HG03196 (cell line): ENCODE data around the gene HMX1.

ENCODE experiments used
- ATAC-seq: cut with Tn5 transposase; IDR thresholded peaks from one replicate; pipeline ENCODE4 v1.9.1; 2021; ENCODE audit not compliant: unreplicated experiment

Gene HMX1

GRCh38 chr4:8910100-8910821, 38.6 kb upstream of the HMX1 start:
- no peak for ATAC-seq

GRCh38 chr4:8909548-8909947, 37.9 kb upstream of the HMX1 start:
- no peak for ATAC-seq

GRCh38 chr4:8908206-8908893, 36.7 kb upstream of the HMX1 start:
- ATAC-seq: no peak

- no peak for ATAC-seq
These were observed 36.1 kb upstream of the HMX1 start for GRCh38 chr4:8907596-8908205.

- no peak for ATAC-seq
These were observed 35.5 kb upstream of the HMX1 start for GRCh38 chr4:8906991-8907595.

GRCh38 chr4:8906668-8906970, 35.0 kb upstream of the HMX1 start:
- no peak for ATAC-seq

GRCh38 chr4:8905773-8906667, 34.4 kb upstream of the HMX1 start:
- no peak for ATAC-seq

GRCh38 chr4:8905226-8905772, 33.7 kb upstream of the HMX1 start:
- ATAC-seq: no peak

- no peak for ATAC-seq
These were observed 33.0 kb upstream of the HMX1 start for GRCh38 chr4:8904666-8905065.

- ATAC-seq: no peak
These were observed 32.4 kb upstream of the HMX1 start for GRCh38 chr4:8904041-8904501.

- ATAC-seq: no peak
These were observed 29.7 kb upstream of the HMX1 start for GRCh38 chr4:8901335-8901734.

GRCh38 chr4:8900588-8900987, 28.9 kb upstream of the HMX1 start:
- no peak for ATAC-seq

GRCh38 chr4:8898419-8898818, 26.8 kb upstream of the HMX1 start:
- no peak for ATAC-seq

GRCh38 chr4:8897251-8898167, 25.9 kb upstream of the HMX1 start:
- no peak for ATAC-seq

- no peak for ATAC-seq
These were observed 24.9 kb upstream of the HMX1 start for GRCh38 chr4:8896506-8896905.

- no peak for ATAC-seq
These were observed 24.4 kb upstream of the HMX1 start for GRCh38 chr4:8896071-8896470.

- no peak for ATAC-seq
These were observed 23.7 kb upstream of the HMX1 start for GRCh38 chr4:8895295-8895694.

GRCh38 chr4:8894424-8894816, 22.8 kb upstream of the HMX1 start:
- no peak for ATAC-seq

- no peak for ATAC-seq
These were observed 22.2 kb upstream of the HMX1 start for GRCh38 chr4:8893624-8894423.
